Right lobe of liver (tissue), 6 donors: Measurements from ENCODE around the gene UBALD1. TPM values are rescaled to one million over a fixed set of nuclear protein-coding genes. Genes with fewer than 3 reads are reported as not detected.

Experiments
- ATAC-seq, 4 donors: fragments of 200-7000 bp; cut with Tn5 transposase; one replicate each; pipeline ENCODE4 v1.9.1; 2020; ENCODE audit warnings: mild to moderate bottlenecking in 4 of 4, moderate library complexity in 4 of 4
- DNase-seq, 3 donors: peaks; one replicate each; pipeline ENCODE4 v3.0.0-alpha.2; 2020
- H3K27ac ChIP-seq, 3 donors: fragments of 200-600 bp; one replicate each; pipeline ENCODE4 v1.8.0; 2022
- H3K27me3 ChIP-seq, 2 donors: fragments of 200-600 bp; one replicate each; pipeline ENCODE4 v1.8.0; 2022
- H3K36me3 ChIP-seq, 4 donors: fragments of 200-600 bp; sonication (generic) in 1 of 4; one replicate each; pipeline versions ENCODE4 v1.5.1 to v1.8.0; 2017 to 2022; ENCODE audit warnings: control low read depth in 1 of 4
- H3K4me1 ChIP-seq, 4 donors: fragments of 200-600 bp; sonication (generic) in 1 of 4; one replicate each; pipeline versions ENCODE4 v1.5.1 to v1.8.0; 2017 to 2022; ENCODE audit warnings: control low read depth in 1 of 4
- H3K4me3 ChIP-seq, 3 donors: fragments of 200-600 bp; one replicate each; pipeline ENCODE4 v1.8.0; 2022
- H3K9me3 ChIP-seq, 4 donors: fragments of 200-600 bp; sonication (generic) in 1 of 4; one replicate each; pipeline versions ENCODE4 v1.5.1 to v1.8.0; 2017 to 2022; ENCODE audit warnings: control low read depth in 1 of 4
- CTCF ChIP-seq, 4 donors: fragments of 200-600 bp in 3 of 4; fragments of 450-650 bp in 1 of 4; IDR thresholded peaks; one replicate each; pipeline versions ENCODE4 v1.5.1 to v1.8.0; 2016 to 2022; ENCODE audit warnings: antibody characterized with exemption in 4 of 4, mild to moderate bottlenecking in 2 of 4
- POLR2A ChIP-seq: fragments of 450-650 bp; IDR thresholded peaks from one replicate; pipeline ENCODE4 v1.6.1; 2017; ENCODE audit warnings: antibody characterized with exemption, mild to moderate bottlenecking
- WGBS: methylation state at CpG from one replicate; pipeline ENCODE4 v1.1.6; 2018; ENCODE audit warnings: low coverage, low lambda C conversion rate; ENCODE audit not compliant: insufficient coverage; ENCODE audit errors: missing lambda C conversion rate; 5-methylcytosine and 5-hydroxymethylcytosine counted together
- intact Hi-C, 2 donors: fragments of 100-400 bp; cut with DNase I; formaldehyde crosslinking; loops; one replicate each; pipeline versions ENCODE4 v1.11.2 to v1.14.1; 2022
- total RNA-seq, 6 experiments: library from RNA; depleted of rRNA in 2 of 6; stranded (reverse); fragments of >200 nt in 2 of 6; fragmentation: NEBNext Ultra II Directional in 3 of 6; extraction: Animal tissue kit (Norgen Biotek cat#: 25700) in 3 of 6; gene quantifications; one replicate each; pipeline versions ENCODE4 v1.1.0 to v1.2.4, GENCODE V29; 2016 to 2023
- donor health status: DM: no; HTN: yes; CAD: no.
- donor health status: DM: no; HTN: no; CAD: no.
- donor health status: DM: no; HTN: no; CAD: no.
- donor health status: DM: no; HTN: yes; CAD: no.
- donor health status: DM: no; HTN: yes; CAD: no.

The UBALD1 gene
- total RNA-seq, 6 experiments from 2014 or later, result 6.4 to 29.5 (median 17.2) TPM

DNA sequence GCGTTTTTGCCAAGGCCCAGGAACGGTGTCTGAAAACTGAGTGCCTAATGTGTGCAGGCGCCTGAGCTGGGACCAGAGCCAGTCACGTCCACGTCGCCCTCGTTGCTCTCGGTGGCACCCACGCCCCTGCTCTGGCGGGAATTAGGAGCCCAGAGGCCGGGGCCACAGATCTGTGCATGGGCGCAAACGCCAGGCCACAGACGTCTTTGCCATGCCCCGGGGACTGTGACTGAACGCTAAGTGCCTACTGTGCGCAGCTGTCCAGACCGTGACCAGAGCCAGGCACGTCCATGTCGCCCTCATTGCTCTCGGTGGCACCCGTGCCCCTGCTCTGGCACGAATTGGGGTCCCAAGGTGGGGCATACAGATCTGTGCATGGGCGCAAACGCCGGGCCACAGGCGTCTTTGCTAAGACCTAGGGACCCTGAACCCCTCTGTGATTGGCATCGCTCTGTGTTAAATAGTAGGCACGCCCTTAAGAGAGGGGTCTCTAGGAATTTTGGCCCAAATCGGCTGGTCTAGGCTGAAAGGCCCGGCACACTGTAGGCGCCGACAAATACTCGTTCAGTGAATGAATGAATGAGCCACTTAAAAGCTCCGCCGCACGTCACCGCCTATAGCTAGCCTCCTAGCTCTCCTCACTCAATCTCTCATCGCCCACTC lies 827 bp upstream of the UBALD1 start:
- H3K36me3 ChIP-seq, result no peaks in the 10 kb centered on the region
- H3K27me3 ChIP-seq, result no peaks in the 10 kb centered on the region
- WGBS, result no CpG with 5 or more reads among the region's 39 CpGs
- ATAC-seq (no peak), DNase-seq (peak in 1 of 3 donors; percentile 50)
- no peaks in the 10 kb centered on the region for H3K9me3 ChIP-seq
- peak overlapping the region; percentile 90 to 98 (median 94) for H3K27ac ChIP-seq
- H3K4me3 ChIP-seq, result peak overlapping the region; percentile 84 to 99 (median 85)
- H3K4me1 ChIP-seq, result peaks cover 0 to 69% (median 20%) of the 10 kb centered on the region in 4 donors
- TF ChIP-seq CTCF (IDR thresholded peaks at IDR 0.05), result no peak
- TF ChIP-seq POLR2A, result no peak
- intact Hi-C loops, result no loop called here

DNA sequence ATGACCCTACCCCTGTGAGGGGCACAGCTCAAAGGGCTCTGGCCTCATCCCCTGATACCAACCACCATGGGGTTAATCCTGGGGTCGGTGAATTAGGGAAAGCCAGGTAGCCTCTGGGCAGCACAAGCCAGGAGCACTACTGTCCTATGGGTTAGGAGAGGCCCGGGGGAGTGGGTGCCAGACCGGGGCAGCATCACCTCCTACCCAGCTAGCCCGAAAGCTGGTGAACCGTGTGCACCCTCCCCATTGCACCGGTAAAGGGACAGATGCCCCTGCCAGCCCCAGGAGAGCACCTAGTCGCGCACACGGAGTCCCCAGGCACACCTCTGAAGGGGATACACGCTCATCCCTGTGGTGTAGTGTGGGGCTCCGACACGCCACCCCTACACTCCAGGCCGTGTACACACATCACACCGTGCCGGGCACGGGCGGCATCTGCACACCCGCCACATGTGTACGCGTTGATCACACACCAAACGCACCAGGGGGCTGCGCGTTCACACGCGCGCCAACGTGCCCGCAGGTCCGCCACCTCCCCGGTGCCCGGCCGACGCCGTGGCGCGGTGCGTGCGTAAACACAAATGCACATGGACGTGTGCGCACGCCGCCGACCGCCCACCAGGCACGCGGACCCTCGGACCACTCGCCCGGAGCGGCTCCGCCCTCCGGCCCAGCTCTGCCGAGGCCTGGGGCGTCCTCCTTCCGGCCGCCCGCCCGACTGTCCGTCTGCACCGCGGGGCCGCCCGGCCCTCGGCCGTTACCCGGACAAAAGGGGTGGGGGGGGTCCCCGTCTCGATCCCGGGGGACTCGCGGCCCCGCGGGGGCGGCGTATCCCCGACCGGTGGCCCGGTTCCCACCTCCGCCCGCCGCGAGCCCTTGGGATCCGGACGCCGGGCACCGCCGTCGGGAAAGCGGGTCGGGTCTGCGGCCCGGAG lies 785 bp downstream of the UBALD1 start:
- Histone ChIP-seq H3K36me3 (no peaks in the 10 kb centered on the region), H3K4me3 (peak overlapping the region; percentile 84 to 99 (median 85)), H3K4me1 (peaks cover 0 to 53% (median 14%) of the 10 kb centered on the region in 4 donors), H3K9me3 (no peaks in the 10 kb centered on the region), H3K27ac (peak overlapping the region; percentile 90 to 98 (median 94)), H3K27me3 (no peaks in the 10 kb centered on the region)
- intact Hi-C loops, result no loop called here
- TF ChIP-seq CTCF (IDR thresholded peaks at IDR 0.05) (no peak), POLR2A (no peak)
- ATAC-seq (no peak), DNase-seq (peak in 1 of 3 donors; percentile 50)
- 3% methylated on average over 6 of the region's 92 CpGs for WGBS

DNA sequence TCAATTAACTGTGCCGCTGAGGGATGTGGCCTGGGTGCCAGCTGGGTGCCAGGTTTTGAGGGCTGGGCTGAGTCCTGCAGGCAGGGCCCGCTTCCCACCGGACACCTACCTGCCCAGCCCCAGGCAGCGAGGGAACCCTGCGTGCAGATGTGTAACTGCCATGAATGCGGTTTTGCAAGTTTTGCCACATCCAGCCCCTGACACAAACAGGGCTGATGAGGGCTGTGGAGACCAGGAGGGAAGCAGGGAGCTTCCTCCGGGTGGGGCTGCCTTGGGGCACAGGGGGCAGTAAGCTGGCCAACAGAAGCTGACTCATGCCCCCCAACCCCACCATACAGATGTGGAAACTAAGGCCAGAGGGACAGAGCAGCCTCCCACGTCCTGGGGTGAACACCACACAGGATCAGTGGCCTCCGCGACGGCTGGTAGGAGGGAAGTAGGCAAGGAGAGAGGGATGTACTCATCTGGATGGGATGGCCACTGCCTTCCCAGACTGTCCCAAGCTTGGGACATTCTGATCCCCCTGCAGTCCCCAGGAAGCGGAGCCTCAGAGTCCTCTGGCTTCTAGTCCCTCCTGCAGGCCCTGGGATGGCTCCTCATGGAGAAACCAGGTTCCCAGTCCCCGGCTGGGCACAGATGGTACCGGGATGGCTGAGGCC lies 1.6 kb downstream of the UBALD1 start:
- no peaks in the 10 kb centered on the region for H3K27me3 ChIP-seq
- intact Hi-C loops, result no loop called here
- whole genome bisulfite sequencing, result no CpG with 5 or more reads among the region's 14 CpGs
- H3K4me3 ChIP-seq, result peak overlapping the region; percentile 84 to 99 (median 85)
- H3K27ac ChIP-seq, result peak overlapping the region in 1 of 3 donors; percentile 98
- TF ChIP-seq POLR2A, result no peak
- TF ChIP-seq CTCF (IDR thresholded peaks at IDR 0.05), result no peak
- no peak for DNase-seq
- H3K36me3 ChIP-seq, result peaks cover 0 to 6% (median 4%) of the 10 kb centered on the region in 4 donors
- peaks cover 0 to 45% (median 12%) of the 10 kb centered on the region in 4 donors for H3K4me1 ChIP-seq
- no peak for ATAC-seq
- no peaks in the 10 kb centered on the region for H3K9me3 ChIP-seq

DNA sequence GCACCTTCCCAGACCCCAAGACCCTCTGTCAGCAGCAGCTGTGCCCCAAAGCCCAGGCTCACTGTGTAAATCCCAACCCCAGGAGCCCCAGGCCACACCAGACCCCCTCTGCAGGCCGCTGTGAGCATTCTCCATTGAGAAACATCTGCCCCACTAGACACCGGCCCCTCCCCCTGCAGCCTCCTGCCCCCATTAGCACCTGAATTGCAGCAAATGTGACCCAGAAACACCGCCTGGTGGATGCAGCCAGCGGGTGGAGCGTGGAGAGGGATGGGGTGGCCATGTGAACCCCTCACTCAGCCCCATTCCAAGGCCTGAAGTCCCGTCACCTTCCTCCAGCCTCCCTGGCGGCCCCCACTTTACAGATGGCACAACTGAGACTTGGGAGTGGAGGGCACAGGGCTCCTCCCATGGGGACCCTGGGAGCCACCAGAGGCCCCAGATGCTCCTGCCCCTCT lies 2.2 kb downstream of the UBALD1 start:
- H3K36me3 ChIP-seq, result peaks cover 0 to 6% (median 4%) of the 10 kb centered on the region in 4 donors
- no peaks in the 10 kb centered on the region for H3K9me3 ChIP-seq
- intact Hi-C loops, result no loop called here
- no peak overlapping the region for H3K4me3 ChIP-seq
- no peaks in the 10 kb centered on the region for H3K27me3 ChIP-seq
- H3K4me1 ChIP-seq, result peaks cover 0 to 39% (median 12%) of the 10 kb centered on the region in 4 donors
- no CpG with 5 or more reads among the region's 7 CpGs for WGBS
- TF ChIP-seq POLR2A (no peak), CTCF (IDR thresholded peaks at IDR 0.05) (no peak)
- ATAC-seq, result no peak
- H3K27ac ChIP-seq, result no peak overlapping the region
- no peak for DNase-seq
